GM21717 (cell line): ENCODE data around the gene CNTNAP4.

Source experiments
- ATAC-seq: cut with Tn5 transposase; IDR thresholded peaks from one replicate; pipeline ENCODE4 v1.9.1; 2021; ENCODE audit warnings: mild to moderate bottlenecking, moderate library complexity; ENCODE audit not compliant: unreplicated experiment

The CNTNAP4 gene

DNA sequence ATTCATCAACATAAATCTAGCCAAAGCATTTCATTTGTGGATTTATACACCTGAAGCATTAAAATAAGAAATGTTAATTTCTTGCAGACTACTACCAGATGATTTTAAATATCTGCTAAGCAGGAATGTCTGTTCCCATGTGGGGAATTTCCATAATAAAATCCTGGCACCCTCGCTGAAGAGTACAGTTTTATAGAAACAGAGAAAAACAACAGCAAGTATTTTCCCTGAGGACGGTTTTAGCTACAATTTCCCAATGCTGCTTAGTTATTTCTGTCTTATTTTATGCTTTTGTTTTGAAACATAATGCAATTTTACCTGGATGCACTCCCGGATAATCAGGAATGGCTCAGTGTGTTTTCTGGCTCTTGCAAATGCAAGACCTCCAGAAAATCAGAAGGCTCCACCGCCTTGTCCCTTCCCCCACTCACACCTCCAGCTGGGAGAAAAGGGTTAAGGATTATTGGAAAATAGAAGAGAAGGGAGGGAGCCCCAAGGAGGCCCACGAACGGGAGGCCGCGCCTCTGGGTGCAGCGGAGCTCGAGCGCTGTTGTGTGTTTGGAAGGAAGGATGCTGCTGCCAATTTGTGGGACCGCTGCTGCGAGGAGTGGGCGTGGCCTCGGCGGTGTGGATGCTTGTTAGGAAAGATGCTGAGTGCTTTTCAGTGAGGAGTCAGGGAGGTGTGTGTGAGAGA is at the start of gene CNTNAP4:
Gene CNTNAP4, plus strand, starts transcription at position 657 of the 694 bp plus-strand sequence. CDS start 262 bp downstream, outside the sequence.
- no peak for ATAC-seq

DNA sequence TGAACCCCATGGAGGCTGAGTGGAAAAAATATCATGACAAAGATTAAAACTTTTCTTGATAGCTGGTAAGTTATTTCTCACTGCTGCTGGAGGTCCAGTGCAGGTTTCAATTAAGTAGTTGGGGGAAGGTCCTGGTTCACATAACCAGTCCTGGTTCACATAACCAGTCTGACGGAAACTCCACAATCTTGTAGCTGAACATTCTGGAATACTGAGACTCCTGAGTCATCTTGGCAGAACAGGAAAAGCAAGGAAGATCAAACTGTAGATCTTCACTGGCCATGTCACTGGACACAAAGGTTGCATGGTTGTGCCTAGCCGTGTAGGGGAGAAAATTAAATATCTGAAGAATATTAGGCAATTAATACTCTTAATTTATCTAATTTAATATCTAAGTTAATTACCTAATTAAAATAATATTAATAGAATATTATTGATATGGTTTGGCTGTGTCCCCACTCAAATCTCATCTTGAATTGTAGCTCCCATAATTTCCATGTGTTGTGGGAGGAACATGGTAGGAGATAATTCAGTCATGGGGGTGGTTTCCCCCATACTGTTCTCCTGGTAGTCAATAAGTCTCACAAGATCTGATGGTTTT is 48.6 kb upstream of the CNTNAP4 start:
- ATAC-seq = no peak

DNA sequence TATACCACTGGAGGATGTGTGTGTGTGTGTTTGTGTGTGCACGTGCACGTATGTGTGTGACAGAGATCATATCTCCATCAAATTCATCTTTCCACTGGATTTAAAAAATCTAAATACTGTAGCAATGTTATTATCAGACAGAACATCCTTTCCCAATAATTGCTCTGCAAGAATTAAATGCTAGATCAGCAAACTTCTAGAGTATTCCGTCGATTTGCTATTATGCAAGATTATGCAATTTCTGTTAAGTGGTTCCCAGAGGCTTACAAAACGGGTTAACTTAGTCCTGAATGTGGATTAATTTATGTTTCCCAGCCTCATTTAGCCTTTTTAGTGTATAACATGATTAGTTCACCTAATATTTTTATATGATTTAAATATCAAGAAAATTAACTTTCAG is 44.5 kb upstream of the CNTNAP4 start:
- no peak for ATAC-seq

DNA sequence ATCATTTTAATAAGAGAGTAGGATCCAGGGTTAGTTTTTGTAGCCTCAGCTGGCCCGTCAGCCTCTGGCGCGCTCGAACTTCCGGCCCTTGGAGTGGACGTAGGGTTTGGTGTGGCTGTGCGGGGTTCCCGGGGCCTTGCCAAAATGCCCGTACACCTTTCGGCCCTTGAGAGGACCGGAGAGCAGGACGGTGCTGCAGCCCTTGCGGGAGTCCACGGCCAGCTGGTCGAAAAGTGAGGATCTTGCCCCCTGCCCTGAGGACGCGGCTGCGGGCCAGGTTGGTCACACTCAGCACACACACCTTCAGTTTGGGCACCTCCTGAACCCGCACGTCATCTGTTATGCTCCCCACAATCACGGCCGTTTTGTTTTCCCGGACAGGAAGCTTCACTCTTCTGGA is 42.2 kb upstream of the CNTNAP4 start:
- ATAC-seq = no peak

DNA sequence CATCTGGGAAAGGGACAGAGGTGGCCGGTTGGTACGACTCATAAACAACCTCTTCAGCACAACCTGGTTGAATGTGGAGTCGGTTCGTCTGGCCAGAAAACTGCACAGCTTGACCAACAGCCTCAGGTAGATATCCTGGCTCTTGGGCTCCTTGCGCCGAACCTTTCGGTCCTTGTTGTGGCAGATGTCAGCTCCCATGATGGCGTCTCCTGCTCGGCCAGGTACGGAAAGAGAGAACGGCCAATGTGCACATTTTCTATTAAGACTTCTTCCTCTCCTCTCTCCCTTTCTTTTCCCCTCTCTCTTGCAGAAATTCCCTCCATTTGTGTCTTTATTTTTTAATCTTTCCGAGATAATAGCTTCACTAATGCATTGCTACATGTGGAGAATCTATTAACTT is 41.8 kb upstream of the CNTNAP4 start:
- ATAC-seq = no peak

DNA sequence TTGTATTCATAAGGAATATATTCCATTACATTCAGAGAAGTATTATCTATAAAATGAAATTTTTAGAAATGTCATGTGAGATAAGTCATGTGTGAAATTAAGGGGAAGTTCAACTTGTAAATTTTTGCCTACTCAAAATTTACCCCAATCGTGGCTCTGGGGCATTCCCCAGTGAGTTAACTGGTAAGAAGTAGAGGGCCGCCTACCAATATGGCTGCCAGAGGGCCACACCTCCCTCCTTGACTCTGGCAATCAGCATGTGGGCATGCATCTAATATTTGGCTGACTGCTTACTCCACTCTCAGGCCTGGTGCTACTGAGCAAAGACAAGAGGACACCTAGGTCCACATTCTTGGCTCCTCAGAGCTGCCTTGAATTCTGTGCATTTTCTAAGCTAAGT is 39.7 kb upstream of the CNTNAP4 start:
- ATAC-seq = no peak

DNA sequence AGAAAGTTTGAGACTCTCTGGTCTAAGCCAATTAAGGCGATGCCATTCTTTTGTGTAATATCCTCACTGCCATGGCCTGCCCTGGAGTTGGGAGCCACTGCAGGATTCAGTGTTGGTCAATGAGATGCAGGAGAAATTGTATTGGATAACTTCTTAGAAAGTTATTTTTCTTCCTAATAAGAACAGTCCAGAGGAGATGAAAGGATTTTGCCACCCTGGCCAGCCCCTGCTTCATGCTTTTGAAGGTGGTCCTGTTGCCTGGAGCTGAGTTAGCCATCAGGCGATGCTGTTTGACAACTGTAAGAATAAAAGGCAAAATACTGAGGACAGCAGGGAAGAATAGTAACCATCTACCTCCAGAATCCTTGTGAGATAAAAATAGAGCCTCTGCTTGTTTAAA is 35.4 kb upstream of the CNTNAP4 start:
- no peak for ATAC-seq

DNA sequence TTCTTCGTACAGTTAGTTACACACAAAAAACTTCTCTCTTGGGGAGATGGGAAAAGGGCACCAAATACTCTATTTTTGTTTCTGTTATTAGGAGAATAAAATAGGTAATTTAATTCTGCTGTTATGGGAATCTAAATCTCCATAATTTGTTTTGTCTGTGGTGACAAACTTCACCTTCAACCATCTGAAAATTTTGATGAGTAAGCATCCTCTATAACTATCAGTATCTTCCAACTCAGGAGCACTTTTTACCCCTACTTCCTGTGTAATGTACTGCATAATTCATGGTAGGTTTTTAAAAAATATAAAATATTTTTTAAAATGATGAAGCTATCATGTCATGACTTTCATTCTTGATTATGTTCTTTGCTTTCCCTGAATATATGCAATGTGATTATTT is 33.6 kb upstream of the CNTNAP4 start:
- ATAC-seq = no peak

DNA sequence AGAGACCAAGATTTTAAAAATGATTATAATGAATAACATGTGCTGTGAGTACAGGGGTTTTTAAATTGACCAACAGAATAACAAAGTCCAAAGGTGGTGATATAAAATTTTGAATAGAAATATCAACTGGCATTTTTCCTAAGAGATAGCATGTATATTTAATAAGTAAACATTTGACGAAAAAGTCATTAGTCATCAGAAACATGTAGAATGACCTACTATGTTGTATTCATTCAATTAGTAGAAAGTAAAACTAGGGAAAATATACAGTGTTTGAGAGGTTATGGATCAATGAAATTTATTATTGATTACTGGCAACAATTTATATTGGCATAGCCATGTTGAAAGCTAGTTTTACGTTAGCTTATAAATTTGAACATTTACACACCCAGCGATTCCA is 30.6 kb upstream of the CNTNAP4 start:
- ATAC-seq = no peak

DNA sequence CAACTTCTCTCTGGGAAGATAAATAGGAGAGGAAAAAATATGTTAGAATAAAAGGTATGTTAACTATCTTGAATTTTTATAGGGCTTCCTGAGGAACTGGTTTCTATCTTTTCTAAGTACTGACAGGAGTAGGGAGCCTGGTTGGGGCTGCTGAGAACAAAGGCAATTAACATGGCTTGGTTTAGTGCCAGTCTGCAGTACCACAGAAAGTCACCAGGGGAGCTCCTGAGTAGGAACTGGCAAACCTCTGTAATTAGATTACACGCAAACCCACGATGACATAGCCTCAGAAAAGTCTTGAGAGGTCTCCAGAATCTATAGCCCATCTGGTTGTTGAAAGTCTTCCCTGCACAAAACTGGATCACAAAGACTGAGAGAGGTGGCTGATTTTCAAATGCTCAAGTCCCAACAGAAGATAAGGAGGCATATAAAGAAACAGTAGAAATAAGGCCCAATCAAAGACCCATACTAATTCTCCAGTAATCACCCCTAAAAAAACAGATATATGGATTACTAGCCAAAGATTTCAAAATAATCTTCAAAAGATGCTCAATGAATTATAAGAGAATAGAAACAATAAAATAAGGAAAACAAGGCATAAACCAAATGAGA is 11.7 kb upstream of the CNTNAP4 start:
- ATAC-seq = peak; percentile 94

DNA sequence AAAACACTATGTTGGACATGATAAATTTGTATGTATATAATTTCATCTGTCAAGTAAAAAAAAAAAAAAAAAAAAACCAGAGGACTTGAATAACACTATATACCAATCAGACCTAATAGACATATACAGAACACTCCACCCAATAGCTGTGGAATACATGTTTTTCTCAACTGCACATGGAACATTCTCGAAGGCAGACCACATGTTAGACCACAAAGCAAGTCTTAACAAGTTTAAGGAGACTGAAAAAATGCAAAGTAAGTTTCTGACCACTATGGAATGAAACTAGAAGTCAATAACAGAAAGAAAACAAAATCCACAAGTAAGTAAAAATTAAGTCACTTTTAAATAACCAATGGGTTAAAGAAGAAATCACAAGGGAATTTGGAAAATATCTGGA is 8.4 kb upstream of the CNTNAP4 start:
- ATAC-seq = peak; percentile 62

DNA sequence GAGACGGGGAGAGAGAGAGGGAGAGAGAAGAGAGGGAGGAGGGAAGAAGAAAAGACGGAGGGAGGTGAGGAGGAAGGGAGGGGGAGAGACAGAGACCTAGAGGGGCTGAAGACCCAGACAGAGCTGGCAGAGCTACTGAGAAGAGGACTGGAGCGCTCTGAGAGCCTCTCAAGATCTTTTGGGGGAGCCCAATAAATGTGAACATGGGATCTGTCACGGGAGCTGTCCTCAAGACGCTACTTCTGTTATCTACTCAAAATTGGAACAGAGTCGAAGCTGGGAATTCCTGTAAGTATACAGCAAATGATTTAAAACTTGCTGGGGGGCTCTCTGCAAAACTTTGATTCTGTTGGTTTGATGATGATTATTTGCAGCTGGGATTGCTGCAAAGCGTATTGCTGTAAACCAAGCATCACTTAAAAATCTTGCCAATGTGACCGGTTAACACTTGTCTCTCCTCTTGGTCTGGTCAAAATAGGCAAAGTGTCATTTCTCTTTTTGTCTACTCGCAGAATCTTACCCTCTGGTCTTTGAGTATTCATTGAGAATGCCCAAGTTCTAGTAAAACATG is 344 bp downstream of the CNTNAP4 start:
- no peak for ATAC-seq

DNA sequence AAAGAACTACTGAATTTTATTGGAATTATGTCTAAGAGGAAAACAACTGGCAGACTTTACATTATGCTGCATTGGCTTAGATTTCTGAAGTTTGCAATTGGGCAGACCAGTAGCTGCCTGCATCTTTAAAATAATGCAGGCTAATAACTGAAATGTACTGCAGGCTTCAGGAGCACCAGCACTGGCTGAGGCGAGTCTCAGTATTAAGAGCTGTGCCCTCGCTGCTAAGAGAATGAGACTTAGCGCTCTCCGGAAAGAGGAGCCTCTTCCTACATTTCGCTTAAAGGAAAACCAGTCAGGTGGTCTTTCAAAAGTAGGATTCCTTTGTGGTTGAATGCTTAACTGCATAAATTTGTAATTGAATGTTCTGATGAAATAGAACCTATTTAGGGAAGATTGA is 885 bp downstream of the CNTNAP4 start:
- no peak for ATAC-seq

DNA sequence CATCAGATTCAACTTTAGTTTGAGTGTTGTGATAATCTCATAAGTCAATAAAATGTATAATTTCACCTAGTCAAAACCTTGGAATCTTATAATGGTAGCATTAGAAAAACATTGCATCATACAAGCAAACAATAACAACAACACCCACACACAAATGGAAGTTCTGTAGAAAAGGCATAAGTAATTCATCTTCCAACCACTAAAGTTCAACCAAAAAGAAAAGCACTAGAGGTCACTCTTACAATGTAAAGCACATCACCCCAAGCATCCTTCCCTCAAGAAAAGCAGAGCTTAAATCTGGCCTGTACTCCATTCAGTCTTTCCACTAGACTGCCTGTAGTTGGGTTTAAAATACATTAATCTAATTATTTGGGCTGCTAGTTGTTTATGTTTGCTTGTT is 1.8 kb downstream of the CNTNAP4 start:
- ATAC-seq = peak; percentile 69

DNA sequence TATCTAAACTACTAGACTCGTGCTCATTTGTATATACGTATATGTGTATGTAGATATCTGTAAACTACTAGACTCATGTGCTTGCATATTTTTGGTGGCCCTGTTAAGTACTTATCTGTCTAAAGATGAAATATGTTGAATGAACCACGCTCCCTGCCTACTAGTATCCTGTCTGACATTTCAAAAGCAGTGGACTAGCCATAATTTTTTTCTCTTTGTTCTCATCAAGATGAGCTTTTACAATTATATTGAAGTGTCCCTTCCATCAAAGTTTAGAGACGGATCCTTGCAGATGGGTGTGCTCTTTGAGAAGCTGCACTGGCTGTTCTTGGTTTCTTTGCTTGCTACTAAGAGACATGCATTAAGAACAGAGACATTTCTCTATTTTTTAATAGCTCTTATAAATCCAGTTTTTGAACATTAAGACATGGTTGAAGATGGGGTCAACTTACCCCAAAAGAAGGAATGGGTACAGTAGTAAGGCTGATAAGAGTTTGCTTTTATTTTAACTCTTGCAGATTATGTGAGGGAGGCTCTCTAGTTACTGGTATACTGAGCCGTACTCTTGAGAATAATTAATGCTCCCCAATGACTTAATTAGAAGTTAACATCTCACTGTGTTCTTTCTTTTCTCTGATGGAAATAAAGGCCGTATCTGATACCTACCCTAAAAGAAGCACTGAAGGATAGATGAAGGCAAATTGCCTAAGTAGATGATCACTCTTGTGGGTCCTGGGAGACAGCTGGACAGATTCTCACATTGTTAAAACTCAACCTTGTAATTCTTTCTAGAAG is 3.4 kb downstream of the CNTNAP4 start:
- ATAC-seq = no peak

DNA sequence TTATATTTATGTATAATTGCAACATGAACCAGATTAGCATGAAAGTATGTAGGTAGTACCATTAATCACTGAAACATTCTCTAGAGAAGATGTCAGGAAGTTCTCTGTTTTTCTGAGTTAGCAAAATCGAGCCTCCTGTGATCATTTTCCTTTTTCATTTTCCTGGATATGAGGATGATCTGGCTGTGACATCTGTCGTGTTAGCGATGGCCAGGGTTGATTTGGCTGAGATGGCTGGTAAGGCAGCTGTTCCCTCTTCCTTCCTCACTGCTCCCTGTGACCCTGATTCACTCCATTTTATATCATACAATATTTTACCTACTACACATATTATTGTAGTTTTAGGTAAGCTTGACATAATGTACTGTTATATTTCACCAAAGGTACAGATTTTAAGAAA is 10.3 kb downstream of the CNTNAP4 start:
- no peak for ATAC-seq

DNA sequence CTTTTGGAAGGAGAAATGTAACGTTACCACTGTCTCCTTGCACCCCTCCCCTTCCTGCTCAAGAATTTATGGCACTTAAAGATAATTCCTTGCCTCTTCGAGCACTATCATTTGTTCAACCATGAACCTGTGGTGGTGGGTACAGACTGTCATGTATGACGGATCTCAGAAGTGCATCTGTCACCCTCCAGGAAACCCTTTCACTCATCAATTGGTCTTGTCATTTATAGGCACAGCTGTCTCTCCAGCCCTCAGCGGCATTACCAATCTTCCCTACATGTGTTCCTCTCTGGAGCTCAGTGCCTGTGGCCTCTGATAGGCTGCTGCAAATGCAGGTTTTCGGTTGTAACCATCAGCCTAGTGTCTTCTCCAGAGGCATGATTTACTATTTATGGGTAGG is 15.0 kb downstream of the CNTNAP4 start:
- no peak for ATAC-seq

DNA sequence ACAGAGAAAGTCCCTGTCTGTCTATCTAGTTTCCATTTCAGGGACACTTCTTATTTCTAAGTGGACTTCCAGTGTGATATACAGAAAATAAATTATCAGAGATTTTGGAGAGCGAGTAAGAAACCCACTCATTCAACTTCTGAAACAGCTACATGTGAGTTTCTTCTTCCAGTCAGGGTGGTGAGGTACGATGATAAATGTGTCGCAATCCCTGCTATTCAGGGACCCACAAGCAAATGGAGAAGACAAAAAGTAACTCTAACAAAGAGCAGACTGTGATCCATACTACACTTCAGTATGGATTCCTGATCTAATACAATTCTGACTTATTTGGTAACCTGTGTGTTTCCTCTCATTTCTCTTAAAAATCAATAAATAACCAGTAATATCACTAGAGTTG is 16.8 kb downstream of the CNTNAP4 start:
- no peak for ATAC-seq

DNA sequence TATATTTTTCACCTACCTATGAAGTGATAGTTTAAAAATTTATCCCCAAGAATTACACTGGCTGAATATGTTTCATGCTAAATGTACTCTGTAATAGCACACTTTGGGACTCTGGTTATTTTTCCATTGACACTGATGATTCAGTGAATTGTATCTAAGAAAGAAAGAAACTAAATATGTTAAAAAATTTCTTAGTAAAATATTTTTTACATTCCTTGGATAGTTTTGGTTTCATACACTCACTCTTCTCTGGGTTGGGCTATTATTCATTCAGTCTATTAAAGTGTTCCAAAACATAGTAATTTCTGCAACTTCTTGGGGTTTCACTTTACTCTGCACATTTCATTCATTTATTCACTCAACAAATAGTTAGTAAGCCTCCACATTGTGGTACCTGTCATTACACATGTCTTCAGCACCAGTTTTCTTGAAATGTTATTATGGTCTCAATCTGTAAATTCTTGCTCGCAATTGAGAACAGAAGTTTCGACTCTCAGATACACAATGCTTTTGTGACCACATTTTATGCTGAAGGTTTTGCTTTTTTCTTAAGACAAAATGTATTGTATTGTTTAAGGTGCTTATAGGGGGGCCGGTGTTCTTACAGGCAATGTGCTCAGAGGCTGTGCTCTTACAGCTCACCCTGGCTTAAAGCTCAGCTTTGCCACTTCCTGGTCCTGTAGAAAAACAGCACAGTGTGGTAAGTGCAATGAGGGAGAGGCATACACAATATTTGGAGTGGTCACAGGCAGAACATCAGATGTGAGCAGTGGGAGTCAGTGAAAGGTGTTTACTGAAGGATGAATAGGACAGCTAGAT is 17.4 kb downstream of the CNTNAP4 start:
- ATAC-seq = no peak

DNA sequence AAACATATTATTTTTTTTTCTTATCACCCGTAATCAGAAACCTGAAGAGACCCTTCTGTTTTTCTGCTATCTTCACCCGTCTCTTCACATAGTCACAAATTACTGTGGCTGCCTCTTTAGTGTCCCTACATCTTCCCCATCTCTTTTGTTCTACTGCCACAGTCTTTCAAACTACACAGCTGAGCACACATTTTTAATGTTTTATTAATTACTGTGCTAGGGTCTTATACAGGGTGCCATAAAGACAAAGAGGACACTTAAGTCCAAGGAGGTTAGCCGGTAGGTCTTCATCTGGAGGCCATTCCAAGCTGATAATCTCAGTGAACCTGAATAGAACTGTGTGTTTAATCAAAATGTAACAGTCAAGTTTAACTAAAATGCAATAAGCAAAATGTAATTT is 20.7 kb downstream of the CNTNAP4 start:
- ATAC-seq = no peak
